Smooth muscle cell (in vitro differentiated cells): Measurements from ENCODE around the gene DHX35. TPM values are rescaled to one million over a fixed set of nuclear protein-coding genes. Genes with fewer than 3 reads are reported as not detected.

ENCODE experiments used
- DNase-seq: peaks from one replicate; lab custom pipeline; 2025; ENCODE audit not compliant: unreplicated experiment; lab: John Stamatoyannopoulos, UW
- H2AFZ ChIP-seq: fragments of 200-600 bp; sonication (generic); 2 replicates; pipeline ENCODE4 v1.6.0; 2016; ENCODE audit warnings: antibody characterized with exemption, low read depth, mild to moderate bottlenecking
- H3F3A ChIP-seq: fragments of 200-600 bp; sonication (generic); 2 replicates; pipeline ENCODE4 v1.6.0; 2017; ENCODE audit warnings: antibody characterized with exemption, low read depth
- H3K27ac ChIP-seq: fragments of 200-600 bp; sonication (generic); 2 replicates; pipeline ENCODE4 v1.5.1; 2016; ENCODE audit warnings: low read depth, mild to moderate bottlenecking
- H3K27me3 ChIP-seq: fragments of 200-600 bp; sonication (generic); 2 replicates; pipeline ENCODE4 v1.6.1; 2016; ENCODE audit warnings: low read depth, mild to moderate bottlenecking
- H3K36me3 ChIP-seq: fragments of 200-600 bp; sonication (generic); 2 replicates; pipeline ENCODE4 v1.5.1; 2016; ENCODE audit warnings: low read depth
- H3K4me1 ChIP-seq: fragments of 200-600 bp; sonication (generic); 2 replicates; pipeline ENCODE4 v1.5.1; 2016; ENCODE audit warnings: low read depth
- H3K4me2 ChIP-seq: fragments of 200-600 bp; sonication (generic); 2 replicates; pipeline ENCODE4 v1.6.0; 2016; ENCODE audit warnings: mild to moderate bottlenecking
- H3K4me3 ChIP-seq: fragments of 200-600 bp; sonication (generic); 2 replicates; pipeline ENCODE4 v1.5.1; 2016; ENCODE audit warnings: mild to moderate bottlenecking
- H3K79me2 ChIP-seq: fragments of 200-600 bp; sonication (generic); 2 replicates; pipeline ENCODE4 v1.6.0; 2016; ENCODE audit warnings: low read depth, mild to moderate bottlenecking
- H3K9ac ChIP-seq: fragments of 200-600 bp; sonication (generic); 2 replicates; pipeline ENCODE4 v1.6.0; 2016; ENCODE audit warnings: low read depth
- H3K9me3 ChIP-seq: fragments of 200-600 bp; sonication (generic); replicated peaks from 2 replicates; pipeline ENCODE4 v1.5.1; 2016; ENCODE audit warnings: low read depth
- H4K20me1 ChIP-seq: fragments of 200-600 bp; sonication (generic); 2 replicates; pipeline ENCODE4 v1.6.0; 2016; ENCODE audit warnings: low read depth
- WGBS: methylation state at CpG from one replicate; pipeline ENCODE4 v1.1.7; 2016; ENCODE audit warnings: low lambda C conversion rate; 5-methylcytosine and 5-hydroxymethylcytosine counted together
- polyA plus RNA-seq: library from polyadenylated mRNA; unstranded; fragments of >200 nt; fragmentation: Nextera tagmentation; extraction: Ambion mirVana; gene quantifications from 2 replicates; pipeline ENCODE4 v1.2.1, GENCODE V29; 2016
- total RNA-seq: library from RNA; depleted of rRNA; stranded (reverse); fragments of >200 nt; gene quantifications from 2 replicates; pipeline ENCODE4 v1.2.3, GENCODE V29; 2014
- TF ChIP-seq, protein P1 (sequence below): fragments of 200-600 bp; sonication (generic); IDR thresholded peaks from 2 replicates; pipeline ENCODE4 v1.5.1; 2017; ENCODE audit warnings: borderline replicate concordance, mild to moderate bottlenecking, antibody characterized with exemption; ENCODE audit not compliant: insufficient read depth, poor library complexity, severe bottlenecking

Gene DHX35
- total and polyA plus RNA-seq, 2 experiments from 2014 or later = 4.5 to 9.5 TPM

DNA sequence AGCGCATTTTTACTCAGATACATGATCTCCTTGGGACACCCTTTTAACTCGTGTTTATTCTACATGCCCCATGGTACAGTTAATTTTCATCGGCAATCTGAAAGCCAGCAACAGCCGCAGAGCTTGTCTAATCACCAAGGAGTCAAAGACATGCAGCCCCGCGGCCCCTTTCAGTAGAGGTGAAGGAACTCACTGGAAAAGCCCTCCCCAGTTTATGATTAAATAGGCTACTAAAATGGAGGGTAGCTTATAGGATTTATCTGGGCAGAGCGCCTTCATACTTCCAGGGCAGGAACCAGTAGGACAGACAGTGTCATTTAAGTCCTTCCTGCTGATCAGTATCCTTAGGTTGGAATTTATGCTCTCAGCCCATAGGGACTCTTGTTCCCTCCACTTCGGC, 83.5 kb downstream of the DHX35 start:
- Histone ChIP-seq H3K4me3 (no peak overlapping the region), H3F3A (no peaks in the 10 kb centered on the region), H3K27me3 (no peaks in the 10 kb centered on the region), H3K9me3 (no peaks in the 10 kb centered on the region), H3K4me1 (peaks cover 4% of the 10 kb centered on the region), H3K27ac (no peak overlapping the region), H3K79me2 (no peaks in the 10 kb centered on the region), H2AFZ (no peak overlapping the region), H3K9ac (no peak overlapping the region), H4K20me1 (no peaks in the 10 kb centered on the region), H3K36me3 (no peaks in the 10 kb centered on the region), H3K4me2 (no peak overlapping the region)
- WGBS = 96% methylated on average over 8 of the region's 8 CpGs
- TF ChIP-seq, protein P1, sequence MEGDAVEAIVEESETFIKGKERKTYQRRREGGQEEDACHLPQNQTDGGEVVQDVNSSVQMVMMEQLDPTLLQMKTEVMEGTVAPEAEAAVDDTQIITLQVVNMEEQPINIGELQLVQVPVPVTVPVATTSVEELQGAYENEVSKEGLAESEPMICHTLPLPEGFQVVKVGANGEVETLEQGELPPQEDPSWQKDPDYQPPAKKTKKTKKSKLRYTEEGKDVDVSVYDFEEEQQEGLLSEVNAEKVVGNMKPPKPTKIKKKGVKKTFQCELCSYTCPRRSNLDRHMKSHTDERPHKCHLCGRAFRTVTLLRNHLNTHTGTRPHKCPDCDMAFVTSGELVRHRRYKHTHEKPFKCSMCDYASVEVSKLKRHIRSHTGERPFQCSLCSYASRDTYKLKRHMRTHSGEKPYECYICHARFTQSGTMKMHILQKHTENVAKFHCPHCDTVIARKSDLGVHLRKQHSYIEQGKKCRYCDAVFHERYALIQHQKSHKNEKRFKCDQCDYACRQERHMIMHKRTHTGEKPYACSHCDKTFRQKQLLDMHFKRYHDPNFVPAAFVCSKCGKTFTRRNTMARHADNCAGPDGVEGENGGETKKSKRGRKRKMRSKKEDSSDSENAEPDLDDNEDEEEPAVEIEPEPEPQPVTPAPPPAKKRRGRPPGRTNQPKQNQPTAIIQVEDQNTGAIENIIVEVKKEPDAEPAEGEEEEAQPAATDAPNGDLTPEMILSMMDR = no peak
- DNase-seq = no peak

DNA sequence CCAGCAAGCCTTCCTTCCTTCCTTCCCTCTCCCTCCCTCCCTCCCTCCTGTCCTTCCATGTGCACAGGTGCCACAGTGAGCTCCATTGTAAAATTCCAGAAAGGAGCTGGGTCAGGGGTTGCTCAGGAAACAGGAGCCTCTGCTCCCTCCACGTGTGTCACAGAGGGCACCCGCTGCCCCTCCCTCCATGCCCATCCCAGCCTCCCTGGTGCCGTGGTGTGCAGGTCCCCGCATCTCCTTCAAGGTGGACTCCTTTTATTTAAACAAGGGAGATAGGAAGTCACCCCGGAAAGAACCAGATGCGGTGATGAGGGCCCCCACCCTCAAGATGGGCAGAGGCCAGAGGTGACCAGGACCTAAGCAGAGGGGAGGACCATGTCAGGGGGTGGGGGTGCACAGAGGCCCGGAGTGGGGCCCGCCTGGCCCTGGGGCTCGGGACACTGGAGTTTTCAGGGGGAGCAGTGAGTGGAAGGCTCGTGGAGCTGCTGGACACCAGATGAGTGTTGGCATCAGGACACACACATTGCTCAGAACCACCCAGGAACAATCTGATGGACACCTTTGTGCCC, 85.4 kb downstream of the DHX35 start:
- Histone ChIP-seq H3K27ac (no peak overlapping the region), H3K9ac (no peak overlapping the region), H4K20me1 (no peaks in the 10 kb centered on the region), H3K4me1 (peaks cover 4% of the 10 kb centered on the region), H3K36me3 (no peaks in the 10 kb centered on the region), H3K9me3 (no peaks in the 10 kb centered on the region), H3F3A (no peaks in the 10 kb centered on the region), H3K27me3 (no peaks in the 10 kb centered on the region), H3K79me2 (no peaks in the 10 kb centered on the region), H3K4me2 (no peak overlapping the region), H2AFZ (no peak overlapping the region), H3K4me3 (no peak overlapping the region)
- TF ChIP-seq, protein P1 = no peak
- WGBS = 71% methylated on average over 10 of the region's 10 CpGs
- no peak for DNase-seq

DNA sequence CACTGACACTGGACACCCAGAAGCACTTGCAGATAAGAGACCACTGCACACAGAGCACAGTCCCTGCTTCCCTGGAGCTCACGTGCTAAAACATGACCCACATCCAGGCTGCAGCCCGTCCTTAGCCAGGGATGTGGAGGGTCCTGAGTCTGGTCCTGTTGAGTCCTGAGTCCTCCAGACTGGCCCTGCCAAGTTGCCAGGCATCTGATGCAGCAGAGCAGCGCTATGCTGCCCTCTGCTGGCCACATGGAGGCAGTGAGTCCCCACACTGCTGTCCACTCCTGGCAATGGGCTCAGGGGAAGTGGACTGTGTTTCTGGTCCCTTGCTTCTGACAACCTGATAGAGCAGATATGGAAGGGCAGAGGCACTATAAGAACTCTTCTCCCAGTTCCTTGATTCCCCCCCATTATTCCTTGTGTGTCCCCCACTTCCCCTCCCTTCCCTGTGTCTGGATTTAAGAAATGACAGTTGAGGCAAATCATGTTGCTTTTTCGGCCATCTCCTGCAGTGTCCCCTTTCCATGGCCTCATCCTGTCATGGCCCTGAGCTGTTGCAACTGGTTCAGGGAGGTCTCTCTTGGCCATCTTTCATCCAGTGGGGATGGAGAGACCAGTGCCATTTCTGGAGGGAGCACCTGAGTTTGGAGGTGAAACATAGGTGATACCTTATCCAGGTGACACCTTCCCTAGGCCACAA, 86.0 kb downstream of the DHX35 start:
- Histone ChIP-seq H3F3A (no peaks in the 10 kb centered on the region), H3K4me1 (peaks cover 4% of the 10 kb centered on the region), H3K79me2 (no peaks in the 10 kb centered on the region), H3K9ac (no peak overlapping the region), H4K20me1 (no peaks in the 10 kb centered on the region), H3K4me2 (no peak overlapping the region), H3K27me3 (no peaks in the 10 kb centered on the region), H3K9me3 (no peaks in the 10 kb centered on the region), H3K36me3 (no peaks in the 10 kb centered on the region), H3K27ac (no peak overlapping the region), H2AFZ (no peak overlapping the region), H3K4me3 (no peak overlapping the region)
- TF ChIP-seq, protein P1 = peak; percentile 92
- 26% methylated on average over 4 of the region's 4 CpGs for WGBS
- DNase-seq = peak; percentile 20
